IMR-90 (cell line): ENCODE results near the gene LANCL1. TPM values are rescaled to one million over a fixed set of nuclear protein-coding genes. Genes with fewer than 3 reads are reported as not detected.

ENCODE experiments used
- ATAC-seq: fragments of 200-7000 bp; cut with Tn5 transposase; 2 replicates; pipeline ENCODE4 v1.9.1; 2020; ENCODE audit warnings: low read depth, mild to moderate bottlenecking, moderate library complexity
- BruUV-seq: library from RNA; stranded (reverse); fragments of 400-500 nt; replicated peaks from 2 replicates; lab custom pipeline; 2021; lab: Mats Ljungman, UMichigan
- CTCF ChIA-PET: fragments of 300-600 bp; formaldehyde crosslinking; extraction: SDS; loops from one replicate; lab custom pipeline; 2021; ENCODE audit warnings: antibody characterized with exemption; lab: Yijun Ruan, JAX
- POLR2A ChIA-PET: fragments of 300-600 bp; sonication (Branson Sonifier 250); formaldehyde crosslinking; loops from one replicate; lab custom pipeline; 2022; ENCODE audit warnings: antibody characterized with exemption; ENCODE audit not compliant: unreplicated experiment; lab: Charles Lee
- DNase-seq: peaks from one replicate; pipeline ENCODE4 v3.0.0; 2013
- H2AFZ ChIP-seq: replicated peaks from 2 replicates; pipeline ENCODE3; 2013; ENCODE audit warnings: low read length, mild to moderate bottlenecking; ENCODE audit not compliant: poor library complexity
- H2AK5ac ChIP-seq: 2 replicates; pipeline ENCODE4 v1.6.1; 2013; ENCODE audit warnings: low read depth, low read length, inconsistent platforms
- H2AK9ac ChIP-seq: replicated peaks from 2 replicates; pipeline ENCODE3; 2013; ENCODE audit warnings: mild to moderate bottlenecking, low read depth, low read length, moderate library complexity; ENCODE audit not compliant: poor library complexity
- H2BK120ac ChIP-seq: 2 replicates; pipeline ENCODE4 v1.6.1; 2013; ENCODE audit warnings: low read depth, low read length, inconsistent platforms
- H2BK15ac ChIP-seq: 3 replicates; pipeline ENCODE4 v1.6.1; 2013; ENCODE audit warnings: low read depth, low read length, inconsistent platforms
- H2BK20ac ChIP-seq: 2 replicates; pipeline ENCODE4 v1.6.1; 2013; ENCODE audit warnings: low read depth, mild to moderate bottlenecking, inconsistent platforms, low read length, moderate library complexity
- H2BK5ac ChIP-seq: 2 replicates; pipeline ENCODE4 v1.6.1; 2013; ENCODE audit warnings: mild to moderate bottlenecking, low read depth, low read length, inconsistent platforms; ENCODE audit not compliant: poor library complexity, severe bottlenecking
- H3K14ac ChIP-seq: replicated peaks from 2 replicates; pipeline ENCODE4 v1.6.1; 2013; ENCODE audit warnings: low read depth, low read length, inconsistent platforms
- H3K18ac ChIP-seq: 2 replicates; pipeline ENCODE4 v1.6.1; 2013; ENCODE audit warnings: low read depth, low read length, control low read depth
- H3K23ac ChIP-seq: 2 replicates; pipeline ENCODE4 v1.6.1; 2013; ENCODE audit warnings: low read depth, low read length, inconsistent platforms
- H3K27ac ChIP-seq: 2 replicates; pipeline ENCODE4 v1.5.1; 2013; ENCODE audit warnings: mild to moderate bottlenecking, control low read depth, low read length; ENCODE audit not compliant: insufficient read depth
- H3K27me3 ChIP-seq: 2 replicates; pipeline ENCODE4 v1.6.1; 2013; ENCODE audit warnings: low read length; ENCODE audit not compliant: control insufficient read depth, insufficient read depth
- H3K36me3 ChIP-seq: 2 replicates; pipeline ENCODE4 v1.6.1; 2013; ENCODE audit warnings: low read length, mixed read lengths; ENCODE audit not compliant: control insufficient read depth, insufficient read depth
- H3K4ac ChIP-seq: 2 replicates; pipeline ENCODE4 v1.6.1; 2013; ENCODE audit warnings: low read depth, low read length, inconsistent platforms
- H3K4me1 ChIP-seq: 2 replicates; pipeline ENCODE4 v1.6.1; 2013; ENCODE audit warnings: low read length, mixed read lengths; ENCODE audit not compliant: control insufficient read depth, insufficient read depth
- H3K4me2 ChIP-seq: 2 replicates; pipeline ENCODE4 v1.6.1; 2013; ENCODE audit warnings: low read depth, mild to moderate bottlenecking, control low read depth, low read length, moderate library complexity
- H3K4me3 ChIP-seq: 2 replicates; pipeline ENCODE4 v1.5.1; 2013; ENCODE audit warnings: low read depth, mild to moderate bottlenecking, control low read depth, low read length, moderate library complexity; ENCODE audit not compliant: insufficient read depth
- H3K56ac ChIP-seq: 2 replicates; pipeline ENCODE4 v1.6.1; 2013; ENCODE audit warnings: low read length, inconsistent platforms; ENCODE audit not compliant: insufficient read depth; ENCODE audit errors: extremely low read depth
- H3K79me1 ChIP-seq, 2 experiments: 2 replicates each; pipeline ENCODE4 v1.6.1; 2013; ENCODE audit warnings: low read length in 2 of 2, inconsistent platforms in 1 of 2, low read depth in 1 of 2
- H3K9ac ChIP-seq: 2 replicates; pipeline ENCODE4 v1.6.1; 2013; ENCODE audit warnings: low read depth, low read length, control low read depth
- H3K9me1 ChIP-seq: 2 replicates; pipeline ENCODE4 v1.6.1; 2013; ENCODE audit warnings: low read length, inconsistent platforms; ENCODE audit not compliant: insufficient read depth
- H3K9me3 ChIP-seq: 2 replicates; pipeline ENCODE4 v1.6.1; 2013; ENCODE audit warnings: low read length; ENCODE audit not compliant: control insufficient read depth, insufficient read depth
- H4K20me1 ChIP-seq: 2 replicates; pipeline ENCODE4 v1.6.1; 2013; ENCODE audit warnings: low read length, inconsistent platforms; ENCODE audit not compliant: insufficient read depth
- H4K5ac ChIP-seq: 2 replicates; pipeline ENCODE4 v1.6.1; 2013; ENCODE audit warnings: mild to moderate bottlenecking, low read depth, low read length, control low read depth
- H4K8ac ChIP-seq, 2 experiments: 2 replicates each; pipeline ENCODE4 v1.6.1; 2013; ENCODE audit warnings: low read depth in 2 of 2, low read length in 2 of 2, control low read depth in 1 of 2, inconsistent platforms in 1 of 2
- H4K91ac ChIP-seq: 2 replicates; pipeline ENCODE4 v1.6.1; 2013; ENCODE audit warnings: low read depth, low read length, inconsistent platforms; ENCODE audit not compliant: insufficient read depth
- CHD1 ChIP-seq: IDR thresholded peaks from 2 replicates; pipeline ENCODE4 v1.6.1; 2012; ENCODE audit warnings: low read depth, low read length, improper control_type of control experiment
- CTCF ChIP-seq: conservative IDR thresholded peaks from 2 replicates; pipeline ENCODE4 v1.5.1; 2012; ENCODE audit warnings: mild to moderate bottlenecking, low read depth, low read length, improper control_type of control experiment
- FOS ChIP-seq: fragments of 150-350 bp; IDR thresholded peaks from 2 replicates; pipeline ENCODE4 v1.6.1; 2016; ENCODE audit warnings: low read depth, low read length
- MAFK ChIP-seq: IDR thresholded peaks from 2 replicates; pipeline ENCODE4 v1.6.1; 2012; ENCODE audit warnings: low read depth, low read length, improper control_type of control experiment
- MAZ ChIP-seq: IDR thresholded peaks from 2 replicates; pipeline ENCODE4 v1.6.1; 2012; ENCODE audit warnings: low read depth, mild to moderate bottlenecking, low read length, improper control_type of control experiment, moderate library complexity, borderline replicate concordance
- MXI1 ChIP-seq: IDR thresholded peaks from 2 replicates; pipeline ENCODE4 v1.6.1; 2012; ENCODE audit warnings: low read depth, mild to moderate bottlenecking, low read length, moderate library complexity, borderline replicate concordance
- NFE2L2 ChIP-seq: fragments of 150-350 bp; IDR thresholded peaks from 2 replicates; pipeline ENCODE4 v1.6.1; 2016; ENCODE audit warnings: low read depth, mild to moderate bottlenecking, low read length
- POLR2A ChIP-seq: IDR thresholded peaks from 2 replicates; pipeline ENCODE4 v1.6.1; 2012; ENCODE audit warnings: mild to moderate bottlenecking, low read depth, low read length
- RAD21 ChIP-seq: IDR thresholded peaks from 2 replicates; pipeline ENCODE4 v1.6.1; 2012; ENCODE audit warnings: low read length, improper control_type of control experiment
- RCOR1 ChIP-seq: IDR thresholded peaks from 2 replicates; pipeline ENCODE4 v1.6.1; 2012; ENCODE audit warnings: mild to moderate bottlenecking, low read length, improper control_type of control experiment; ENCODE audit not compliant: insufficient replicate concordance
- RFX5 ChIP-seq: IDR thresholded peaks from 2 replicates; pipeline ENCODE4 v1.8.0; 2012; ENCODE audit warnings: low read depth, mild to moderate bottlenecking, low read length, moderate library complexity
- SMC3 ChIP-seq: fragments of 150-350 bp; IDR thresholded peaks from 2 replicates; pipeline ENCODE4 v1.6.1; 2016; ENCODE audit warnings: low read depth, mild to moderate bottlenecking, antibody characterized with exemption, low read length, moderate library complexity
- USF2 ChIP-seq: fragments of 150-350 bp; IDR thresholded peaks from 2 replicates; pipeline ENCODE4 v1.6.1; 2017; ENCODE audit warnings: mild to moderate bottlenecking, antibody characterized with exemption, low read length, low read depth
- WGBS, 2 experiments: methylation state at CpG; one replicate each; pipeline versions ENCODE4 v1.1.5 to v1.1.7; 2013; ENCODE audit warnings: missing lambda C conversion rate in 2 of 2; ENCODE audit not compliant: insufficient read length in 1 of 2; ENCODE audit errors: extremely low coverage in 2 of 2; 5-methylcytosine and 5-hydroxymethylcytosine counted together
- dilution Hi-C: fragments of 300-500 bp; cut with HindIII; formaldehyde crosslinking; loops from one replicate; pipeline ENCODE4 v1.14.3; 2018; ENCODE audit warnings: low sequenced_read_pairs; ENCODE audit not compliant: unreplicated experiment
- in situ Hi-C: fragments of 300-500 bp; cut with MboI; formaldehyde crosslinking; loops from 3 replicates; pipeline ENCODE4 v1.14.3; 2019; ENCODE audit warnings: low sequenced_read_pairs, inconsistent platforms, mixed read lengths
- intact Hi-C: fragments of 100-400 bp; cut with micrococcal nuclease; formaldehyde crosslinking; loops from 2 replicates; pipeline ENCODE4 v1.10.0; 2022
- polyA plus RNA-seq, 3 experiments: library from polyadenylated mRNA; depleted of rRNA; stranded (reverse); fragments of >200 nt; gene quantifications; 2 replicates each; pipeline ENCODE4 v1.2.3, GENCODE V29; 2012; ENCODE audit warnings: low replicate concordance in 1 of 3
- total RNA-seq: library from RNA; depleted of rRNA; stranded (reverse); fragments of >200 nt; gene quantifications from 2 replicates; pipeline ENCODE4 v1.2.3, GENCODE V29; 2012
- TF ChIP-seq, protein P1 (sequence below): fragments of 150-350 bp; IDR thresholded peaks from 2 replicates; pipeline ENCODE4 v1.6.1; 2016; ENCODE audit warnings: low read depth, mild to moderate bottlenecking, low read length, moderate library complexity, borderline replicate concordance

Gene LANCL1
- total and polyA plus RNA-seq, 2 of the 4 experiments (the other 2 are of a cell fraction), result 29.7 to 53.8 TPM

DNA sequence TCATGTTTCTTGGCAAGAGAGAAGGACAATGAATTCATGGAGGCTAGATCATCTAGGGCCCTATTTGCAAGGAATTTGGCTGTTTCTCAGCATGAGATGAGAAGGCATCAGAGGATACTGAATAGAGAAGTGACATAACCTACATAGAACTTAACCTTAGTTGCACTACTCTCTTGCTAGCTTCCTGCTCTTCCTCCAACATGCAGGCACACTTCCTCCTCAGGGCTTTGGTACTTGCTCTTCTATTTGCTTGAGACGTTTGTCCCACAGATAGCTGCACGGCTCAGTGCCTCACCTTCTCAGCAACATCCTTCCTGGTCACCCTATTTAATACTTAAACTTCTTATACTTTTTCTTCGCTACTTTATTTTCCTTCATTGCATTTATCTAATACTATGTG is 20.0 kb upstream of the LANCL1 start:
- Histone ChIP-seq H2BK20ac (no peak overlapping the region), H3K23ac (no peak overlapping the region), H4K20me1 (no peaks in the 10 kb centered on the region), H4K8ac (no peak overlapping the region), H3K9me3 (no peaks in the 10 kb centered on the region), H4K91ac (no peak overlapping the region), H3K4me2 (no peak overlapping the region), H3K14ac (no peak overlapping the region), H2BK120ac (no peak overlapping the region), H2BK5ac (no peak overlapping the region), H3K27ac (no peak overlapping the region), H2AK9ac (no peak overlapping the region), H2AK5ac (no peak overlapping the region), H2AFZ (no peak overlapping the region), H3K4me3 (no peak overlapping the region), H3K9ac (no peak overlapping the region), H3K36me3 (no peaks in the 10 kb centered on the region), H3K9me1 (no peaks in the 10 kb centered on the region), H4K5ac (no peak overlapping the region), H3K27me3 (no peaks in the 10 kb centered on the region), H2BK15ac (no peak overlapping the region), H3K79me1 (no peaks in the 10 kb centered on the region), H3K4me1 (no peaks in the 10 kb centered on the region), H3K18ac (no peak overlapping the region), H3K56ac (no peak overlapping the region), H3K4ac (no peak overlapping the region)
- DNase-seq (no peak), ATAC-seq (no peak)
- WGBS, 2 experiments, result 100% methylated on average over 1 of the region's 3 CpGs; no CpG with 5 or more reads in 1 of the 2 experiments
- POLR2A ChIA-PET, result no interaction called here
- no TSS peak for BruUV-seq
- intact Hi-C loops (no loop called here), dilution Hi-C loops (no loop called here), in situ Hi-C loops (no loop called here)
- CTCF ChIA-PET, result no interaction called here
- no peak for TF ChIP-seq USF2
- no peak for TF ChIP-seq NFE2L2
- no peak for TF ChIP-seq MAZ
- no peak for TF ChIP-seq CTCF
- no peak for TF ChIP-seq RCOR1
- no peak for TF ChIP-seq RFX5
- no peak for TF ChIP-seq MXI1
- TF ChIP-seq SMC3, result no peak
- no peak for TF ChIP-seq FOS
- no peak for TF ChIP-seq RAD21
- TF ChIP-seq, protein P1, sequence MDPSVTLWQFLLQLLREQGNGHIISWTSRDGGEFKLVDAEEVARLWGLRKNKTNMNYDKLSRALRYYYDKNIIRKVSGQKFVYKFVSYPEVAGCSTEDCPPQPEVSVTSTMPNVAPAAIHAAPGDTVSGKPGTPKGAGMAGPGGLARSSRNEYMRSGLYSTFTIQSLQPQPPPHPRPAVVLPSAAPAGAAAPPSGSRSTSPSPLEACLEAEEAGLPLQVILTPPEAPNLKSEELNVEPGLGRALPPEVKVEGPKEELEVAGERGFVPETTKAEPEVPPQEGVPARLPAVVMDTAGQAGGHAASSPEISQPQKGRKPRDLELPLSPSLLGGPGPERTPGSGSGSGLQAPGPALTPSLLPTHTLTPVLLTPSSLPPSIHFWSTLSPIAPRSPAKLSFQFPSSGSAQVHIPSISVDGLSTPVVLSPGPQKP, result no peak
- TF ChIP-seq MAFK, result no peak
- TF ChIP-seq CHD1, result no peak
- TF ChIP-seq POLR2A, result no peak
